IMR-90 (cell line): ENCODE results near the gene REPIN1. TPM values are rescaled to one million over a fixed set of nuclear protein-coding genes. Genes with fewer than 3 reads are reported as not detected.

Experiments
- ATAC-seq: fragments of 200-7000 bp; cut with Tn5 transposase; 2 replicates; pipeline ENCODE4 v1.9.1; 2020; ENCODE audit warnings: low read depth, mild to moderate bottlenecking, moderate library complexity
- BruUV-seq: library from RNA; stranded (reverse); fragments of 400-500 nt; replicated peaks from 2 replicates; lab custom pipeline; 2021; lab: Mats Ljungman, UMichigan
- CTCF ChIA-PET: fragments of 300-600 bp; formaldehyde crosslinking; extraction: SDS; loops from one replicate; lab custom pipeline; 2021; ENCODE audit warnings: antibody characterized with exemption; lab: Yijun Ruan, JAX
- POLR2A ChIA-PET: fragments of 300-600 bp; sonication (Branson Sonifier 250); formaldehyde crosslinking; loops from one replicate; lab custom pipeline; 2022; ENCODE audit warnings: antibody characterized with exemption; ENCODE audit not compliant: unreplicated experiment; lab: Charles Lee
- DNase-seq: peaks from one replicate; pipeline ENCODE4 v3.0.0; 2013
- H2AFZ ChIP-seq: replicated peaks from 2 replicates; pipeline ENCODE3; 2013; ENCODE audit warnings: low read length, mild to moderate bottlenecking; ENCODE audit not compliant: poor library complexity
- H2AK5ac ChIP-seq: 2 replicates; pipeline ENCODE4 v1.6.1; 2013; ENCODE audit warnings: low read depth, low read length, inconsistent platforms
- H2AK9ac ChIP-seq: replicated peaks from 2 replicates; pipeline ENCODE3; 2013; ENCODE audit warnings: mild to moderate bottlenecking, low read depth, low read length, moderate library complexity; ENCODE audit not compliant: poor library complexity
- H2BK120ac ChIP-seq: 2 replicates; pipeline ENCODE4 v1.6.1; 2013; ENCODE audit warnings: low read depth, low read length, inconsistent platforms
- H2BK15ac ChIP-seq: 3 replicates; pipeline ENCODE4 v1.6.1; 2013; ENCODE audit warnings: low read depth, low read length, inconsistent platforms
- H2BK20ac ChIP-seq: 2 replicates; pipeline ENCODE4 v1.6.1; 2013; ENCODE audit warnings: low read depth, mild to moderate bottlenecking, inconsistent platforms, low read length, moderate library complexity
- H2BK5ac ChIP-seq: 2 replicates; pipeline ENCODE4 v1.6.1; 2013; ENCODE audit warnings: mild to moderate bottlenecking, low read depth, low read length, inconsistent platforms; ENCODE audit not compliant: poor library complexity, severe bottlenecking
- H3K14ac ChIP-seq: replicated peaks from 2 replicates; pipeline ENCODE4 v1.6.1; 2013; ENCODE audit warnings: low read depth, low read length, inconsistent platforms
- H3K18ac ChIP-seq: 2 replicates; pipeline ENCODE4 v1.6.1; 2013; ENCODE audit warnings: low read depth, low read length, control low read depth
- H3K23ac ChIP-seq: 2 replicates; pipeline ENCODE4 v1.6.1; 2013; ENCODE audit warnings: low read depth, low read length, inconsistent platforms
- H3K27ac ChIP-seq: 2 replicates; pipeline ENCODE4 v1.5.1; 2013; ENCODE audit warnings: mild to moderate bottlenecking, control low read depth, low read length; ENCODE audit not compliant: insufficient read depth
- H3K27me3 ChIP-seq: 2 replicates; pipeline ENCODE4 v1.6.1; 2013; ENCODE audit warnings: low read length; ENCODE audit not compliant: control insufficient read depth, insufficient read depth
- H3K36me3 ChIP-seq: 2 replicates; pipeline ENCODE4 v1.6.1; 2013; ENCODE audit warnings: low read length, mixed read lengths; ENCODE audit not compliant: control insufficient read depth, insufficient read depth
- H3K4ac ChIP-seq: 2 replicates; pipeline ENCODE4 v1.6.1; 2013; ENCODE audit warnings: low read depth, low read length, inconsistent platforms
- H3K4me1 ChIP-seq: 2 replicates; pipeline ENCODE4 v1.6.1; 2013; ENCODE audit warnings: low read length, mixed read lengths; ENCODE audit not compliant: control insufficient read depth, insufficient read depth
- H3K4me2 ChIP-seq: 2 replicates; pipeline ENCODE4 v1.6.1; 2013; ENCODE audit warnings: low read depth, mild to moderate bottlenecking, control low read depth, low read length, moderate library complexity
- H3K4me3 ChIP-seq: 2 replicates; pipeline ENCODE4 v1.5.1; 2013; ENCODE audit warnings: low read depth, mild to moderate bottlenecking, control low read depth, low read length, moderate library complexity; ENCODE audit not compliant: insufficient read depth
- H3K56ac ChIP-seq: 2 replicates; pipeline ENCODE4 v1.6.1; 2013; ENCODE audit warnings: low read length, inconsistent platforms; ENCODE audit not compliant: insufficient read depth; ENCODE audit errors: extremely low read depth
- H3K79me1 ChIP-seq, 2 experiments: 2 replicates each; pipeline ENCODE4 v1.6.1; 2013; ENCODE audit warnings: low read length in 2 of 2, inconsistent platforms in 1 of 2, low read depth in 1 of 2
- H3K9ac ChIP-seq: 2 replicates; pipeline ENCODE4 v1.6.1; 2013; ENCODE audit warnings: low read depth, low read length, control low read depth
- H3K9me1 ChIP-seq: 2 replicates; pipeline ENCODE4 v1.6.1; 2013; ENCODE audit warnings: low read length, inconsistent platforms; ENCODE audit not compliant: insufficient read depth
- H3K9me3 ChIP-seq: 2 replicates; pipeline ENCODE4 v1.6.1; 2013; ENCODE audit warnings: low read length; ENCODE audit not compliant: control insufficient read depth, insufficient read depth
- H4K20me1 ChIP-seq: 2 replicates; pipeline ENCODE4 v1.6.1; 2013; ENCODE audit warnings: low read length, inconsistent platforms; ENCODE audit not compliant: insufficient read depth
- H4K5ac ChIP-seq: 2 replicates; pipeline ENCODE4 v1.6.1; 2013; ENCODE audit warnings: mild to moderate bottlenecking, low read depth, low read length, control low read depth
- H4K8ac ChIP-seq, 2 experiments: 2 replicates each; pipeline ENCODE4 v1.6.1; 2013; ENCODE audit warnings: low read depth in 2 of 2, low read length in 2 of 2, control low read depth in 1 of 2, inconsistent platforms in 1 of 2
- H4K91ac ChIP-seq: 2 replicates; pipeline ENCODE4 v1.6.1; 2013; ENCODE audit warnings: low read depth, low read length, inconsistent platforms; ENCODE audit not compliant: insufficient read depth
- CHD1 ChIP-seq: IDR thresholded peaks from 2 replicates; pipeline ENCODE4 v1.6.1; 2012; ENCODE audit warnings: low read depth, low read length, improper control_type of control experiment
- FOS ChIP-seq: fragments of 150-350 bp; IDR thresholded peaks from 2 replicates; pipeline ENCODE4 v1.6.1; 2016; ENCODE audit warnings: low read depth, low read length
- MXI1 ChIP-seq: IDR thresholded peaks from 2 replicates; pipeline ENCODE4 v1.6.1; 2012; ENCODE audit warnings: low read depth, mild to moderate bottlenecking, low read length, moderate library complexity, borderline replicate concordance
- NFE2L2 ChIP-seq: fragments of 150-350 bp; IDR thresholded peaks from 2 replicates; pipeline ENCODE4 v1.6.1; 2016; ENCODE audit warnings: low read depth, mild to moderate bottlenecking, low read length
- SMC3 ChIP-seq: fragments of 150-350 bp; IDR thresholded peaks from 2 replicates; pipeline ENCODE4 v1.6.1; 2016; ENCODE audit warnings: low read depth, mild to moderate bottlenecking, antibody characterized with exemption, low read length, moderate library complexity
- WGBS, 2 experiments: methylation state at CpG; one replicate each; pipeline versions ENCODE4 v1.1.5 to v1.1.7; 2013; ENCODE audit warnings: missing lambda C conversion rate in 2 of 2; ENCODE audit not compliant: insufficient read length in 1 of 2; ENCODE audit errors: extremely low coverage in 2 of 2; 5-methylcytosine and 5-hydroxymethylcytosine counted together
- dilution Hi-C: fragments of 300-500 bp; cut with HindIII; formaldehyde crosslinking; loops from one replicate; pipeline ENCODE4 v1.14.3; 2018; ENCODE audit warnings: low sequenced_read_pairs; ENCODE audit not compliant: unreplicated experiment
- in situ Hi-C: fragments of 300-500 bp; cut with MboI; formaldehyde crosslinking; loops from 3 replicates; pipeline ENCODE4 v1.14.3; 2019; ENCODE audit warnings: low sequenced_read_pairs, inconsistent platforms, mixed read lengths
- intact Hi-C: fragments of 100-400 bp; cut with micrococcal nuclease; formaldehyde crosslinking; loops from 2 replicates; pipeline ENCODE4 v1.10.0; 2022
- polyA plus RNA-seq, 3 experiments: library from polyadenylated mRNA; depleted of rRNA; stranded (reverse); fragments of >200 nt; gene quantifications; 2 replicates each; pipeline ENCODE4 v1.2.3, GENCODE V29; 2012; ENCODE audit warnings: low replicate concordance in 1 of 3
- total RNA-seq: library from RNA; depleted of rRNA; stranded (reverse); fragments of >200 nt; gene quantifications from 2 replicates; pipeline ENCODE4 v1.2.3, GENCODE V29; 2012
- TF ChIP-seq, protein P1 (sequence below): fragments of 150-350 bp; IDR thresholded peaks from 2 replicates; pipeline ENCODE4 v1.6.1; 2016; ENCODE audit warnings: low read depth, mild to moderate bottlenecking, low read length, moderate library complexity, borderline replicate concordance

REPIN1 gene
- total and polyA plus RNA-seq, 2 of the 4 experiments (the other 2 are of a cell fraction) = 19.4 to 50.6 TPM

DNA sequence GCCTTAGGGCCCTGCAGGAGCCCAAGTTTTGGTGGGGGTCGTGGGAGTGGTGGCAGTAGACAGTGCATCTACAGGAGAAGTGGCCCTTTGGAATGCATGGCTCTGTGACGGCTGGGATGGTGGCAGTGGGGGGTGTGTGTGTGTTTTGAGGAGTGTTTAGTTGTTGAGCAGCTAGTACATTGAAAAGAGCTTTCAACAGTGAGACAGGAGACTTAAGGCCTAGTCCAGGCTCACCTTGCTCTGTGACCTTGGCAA lies 37.6 kb downstream of the REPIN1 start:
- Histone ChIP-seq H3K14ac (peak overlapping the region; percentile 74; the same call in 1 of the 2 replicates), H3K36me3 (no peaks in the 10 kb centered on the region; the same call in 1 of the 2 replicates), H2AK9ac (peak overlapping the region; percentile 94), H3K4me1 (peaks cover 20% of the 10 kb centered on the region), H3K9ac (peak overlapping the region; percentile 55), H2BK5ac (peak overlapping the region; percentile 15), H3K4me3 (peak overlapping the region; percentile 61), H4K8ac (peak overlapping the region; percentile 57 to 73; a peak in 3 of 4 replicates), H3K9me3 (no peaks in the 10 kb centered on the region), H2BK120ac (peak overlapping the region; percentile 36; the same call in 1 of the 2 replicates), H2AK5ac (peak overlapping the region; percentile 5; the same call in 1 of the 2 replicates), H3K23ac (peak overlapping the region; percentile 83), H3K18ac (peak overlapping the region; percentile 22; the same call in 1 of the 2 replicates), H3K4ac (peak overlapping the region; percentile 95), H2BK20ac (peak overlapping the region; percentile 47; the same call in 1 of the 2 replicates), H3K56ac (no peak overlapping the region; the same call in 1 of the 2 replicates), H3K27ac (peak overlapping the region; percentile 50; the same call in 1 of the 2 replicates), H2AFZ (peak overlapping the region; percentile 94), H3K9me1 (peaks cover 20% of the 10 kb centered on the region), H4K20me1 (no peaks in the 10 kb centered on the region; the same call in 1 of the 2 replicates), H3K27me3 (no peaks in the 10 kb centered on the region), H3K79me1 (peaks cover 0 to 27% of the 10 kb centered on the region in 2 experiments; a peak in 3 of 4 replicates), H4K5ac (peak overlapping the region; percentile 82; the same call in 1 of the 2 replicates), H3K4me2 (peak overlapping the region; percentile 82), H2BK15ac (peak overlapping the region; percentile 56; the same call in 1 of the 3 replicates), H4K91ac (peak overlapping the region; percentile 74)
- no TSS peak for BruUV-seq
- ChIA-PET CTCF (interaction anchor here (1.0 to 1.3 kb wide), 3 partner anchors 14 to 21 kb away, joined by 3 to 4 read pairs (median 4); no protein-coding TSS in a partner anchor), POLR2A (no interaction called here)
- in situ Hi-C loops = loop anchor here (25.0 kb wide), 2 partner anchors 544 to 581 kb away; partner anchors contain the start of genes ATP6V0E2, KCNH2 and NOS3
- 0% methylated on average over 1 of the region's 2 CpGs; no CpG with 5 or more reads in 1 of the 2 experiments for WGBS, 2 experiments
- DNase-seq = no peak
- dilution Hi-C loops = no loop called here
- intact Hi-C loops = no loop called here
- TF ChIP-seq MXI1 = no peak
- no peak for TF ChIP-seq NFE2L2
- TF ChIP-seq SMC3 = no peak
- TF ChIP-seq, protein P1, sequence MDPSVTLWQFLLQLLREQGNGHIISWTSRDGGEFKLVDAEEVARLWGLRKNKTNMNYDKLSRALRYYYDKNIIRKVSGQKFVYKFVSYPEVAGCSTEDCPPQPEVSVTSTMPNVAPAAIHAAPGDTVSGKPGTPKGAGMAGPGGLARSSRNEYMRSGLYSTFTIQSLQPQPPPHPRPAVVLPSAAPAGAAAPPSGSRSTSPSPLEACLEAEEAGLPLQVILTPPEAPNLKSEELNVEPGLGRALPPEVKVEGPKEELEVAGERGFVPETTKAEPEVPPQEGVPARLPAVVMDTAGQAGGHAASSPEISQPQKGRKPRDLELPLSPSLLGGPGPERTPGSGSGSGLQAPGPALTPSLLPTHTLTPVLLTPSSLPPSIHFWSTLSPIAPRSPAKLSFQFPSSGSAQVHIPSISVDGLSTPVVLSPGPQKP = no peak
- no peak for TF ChIP-seq CHD1
- TF ChIP-seq FOS = no peak
- ATAC-seq = no peak
